Neural progenitor cell (in vitro differentiated cells): ENCODE data around the gene WDR1. TPM values are rescaled to one million over a fixed set of nuclear protein-coding genes. Genes with fewer than 3 reads are reported as not detected.

ENCODE experiments used
- DNase-seq: peaks from one replicate; pipeline ENCODE4 v3.0.0-alpha.2; 2016; ENCODE audit warnings: low spot score
- H2AFZ ChIP-seq: fragments of 200-600 bp; sonication (generic); replicated peaks from 2 replicates; pipeline ENCODE4 v1.6.1; 2016; ENCODE audit warnings: antibody characterized with exemption
- H3F3A ChIP-seq: fragments of 200-600 bp; sonication (generic); 2 replicates; pipeline ENCODE4 v1.6.1; 2016; ENCODE audit warnings: antibody characterized with exemption, low read depth
- H3K27ac ChIP-seq: fragments of 200-600 bp; sonication (generic); 2 replicates; pipeline ENCODE4 v1.5.1; 2016; ENCODE audit warnings: mild to moderate bottlenecking
- H3K27me3 ChIP-seq: fragments of 200-600 bp; sonication (generic); 2 replicates; pipeline ENCODE4 v1.6.1; 2016; ENCODE audit warnings: mild to moderate bottlenecking, moderate library complexity
- H3K36me3 ChIP-seq: fragments of 200-600 bp; sonication (generic); 2 replicates; pipeline ENCODE4 v1.5.1; 2016
- H3K4me1 ChIP-seq: fragments of 200-600 bp; sonication (generic); 2 replicates; pipeline ENCODE4 v1.6.1; 2016; ENCODE audit warnings: mixed run types
- H3K4me2 ChIP-seq: fragments of 200-600 bp; sonication (generic); 2 replicates; pipeline ENCODE4 v1.6.1; 2016
- H3K4me3 ChIP-seq: fragments of 200-600 bp; sonication (generic); 2 replicates; pipeline ENCODE4 v1.5.1; 2016
- H3K79me2 ChIP-seq: fragments of 200-600 bp; sonication (generic); 2 replicates; pipeline ENCODE4 v1.6.1; 2016; ENCODE audit warnings: low read depth
- H3K9ac ChIP-seq: fragments of 200-600 bp; sonication (generic); 2 replicates; pipeline ENCODE4 v1.6.1; 2016
- H3K9me3 ChIP-seq: fragments of 200-600 bp; sonication (generic); 2 replicates; pipeline ENCODE4 v1.5.1; 2016; ENCODE audit warnings: low read depth
- H4K20me1 ChIP-seq: fragments of 200-600 bp; sonication (generic); 2 replicates; pipeline ENCODE4 v1.6.1; 2016; ENCODE audit warnings: low read depth
- H3K27ac Mint-ChIP-seq: 3 replicates; pipeline ENCODE4 v1.8.0; 2021; ENCODE audit warnings: mixed read lengths
- H3K27me3 Mint-ChIP-seq: 2 replicates; pipeline ENCODE4 v1.8.0; 2022; ENCODE audit warnings: low read depth, mild to moderate bottlenecking, inconsistent platforms, moderate library complexity, mixed read lengths; ENCODE audit not compliant: insufficient read depth
- H3K36me3 Mint-ChIP-seq: 3 replicates; pipeline ENCODE4 v1.8.0; 2021; ENCODE audit warnings: mixed read lengths
- H3K4me1 Mint-ChIP-seq: 3 replicates; pipeline ENCODE4 v1.8.0; 2021; ENCODE audit warnings: mixed read lengths
- H3K4me3 Mint-ChIP-seq: 3 replicates; pipeline ENCODE4 v1.8.0; 2021; ENCODE audit warnings: mild to moderate bottlenecking, moderate library complexity, mixed read lengths
- H3K9me3 Mint-ChIP-seq: 3 replicates; pipeline ENCODE4 v1.8.0; 2020; ENCODE audit warnings: mixed read lengths
- EZH2 ChIP-seq: fragments of 200-600 bp; sonication (generic); IDR thresholded peaks from 2 replicates; pipeline ENCODE4 v1.6.1; 2017; ENCODE audit warnings: antibody characterized with exemption, mild to moderate bottlenecking, moderate library complexity
- EZH2phosphoT487 ChIP-seq: fragments of 200-600 bp; sonication (generic); IDR thresholded peaks from 2 replicates; pipeline ENCODE4 v1.6.1; 2017; ENCODE audit warnings: antibody characterized with exemption
- total RNA-seq: library from RNA; depleted of rRNA; stranded (reverse); fragments of >200 nt; gene quantifications from 2 replicates; pipeline ENCODE4 v1.2.3, GENCODE V29; 2015; ENCODE audit warnings: low replicate concordance
- TF ChIP-seq, protein P1 (sequence below): fragments of 200-600 bp; sonication (generic); IDR thresholded peaks from 2 replicates; pipeline ENCODE4 v1.5.1; 2017; ENCODE audit warnings: antibody characterized with exemption, mild to moderate bottlenecking

Gene WDR1
- total RNA-seq, 1 donor from 2014 or later: 83.1 TPM

DNA sequence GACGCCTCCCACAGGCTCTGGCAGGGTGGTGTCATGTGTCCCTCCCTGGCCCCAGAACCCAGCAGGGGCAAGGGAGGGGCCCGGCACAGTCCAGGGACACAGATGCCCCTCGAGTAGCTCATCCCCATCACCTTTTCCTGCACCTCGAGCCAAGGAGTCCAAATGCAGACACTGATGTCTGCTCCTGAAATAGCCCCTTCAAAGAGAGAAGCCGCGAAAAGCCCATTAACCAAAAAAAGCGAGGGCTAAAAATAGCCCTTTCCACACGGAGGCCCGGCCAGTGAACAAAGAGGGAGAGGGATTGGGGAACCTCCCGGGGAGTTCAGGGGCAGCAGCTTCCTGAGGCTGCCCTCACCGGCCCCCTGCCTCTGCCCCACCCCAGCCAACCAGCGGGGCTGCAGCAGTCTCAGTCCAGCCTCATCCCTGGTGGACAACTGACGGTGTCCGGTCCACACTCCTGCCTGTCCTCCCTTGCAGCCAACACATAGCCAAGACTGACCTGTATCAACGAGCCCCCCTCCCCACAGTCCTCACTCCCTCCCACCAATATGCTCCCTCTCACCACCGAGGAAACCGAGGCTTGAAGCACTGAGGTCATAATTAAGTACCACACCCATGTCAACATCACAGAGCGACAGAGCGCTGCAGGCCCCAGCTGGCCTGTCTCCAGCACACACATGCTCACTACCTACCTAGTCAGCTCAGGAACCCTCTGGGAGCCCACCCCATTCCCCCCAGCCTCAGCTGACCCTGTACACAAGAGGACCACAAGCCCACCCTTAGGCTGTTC, 23.9 kb downstream of the WDR1 start:
- Histone ChIP-seq H3K27ac (no peak overlapping the region), H3K27me3 (no peaks in the 10 kb centered on the region), H3K4me2 (peak overlapping the region; percentile 28), H3K36me3 (no peaks in the 10 kb centered on the region), H2AFZ (no peak overlapping the region), H3K79me2 (peaks cover 74% of the 10 kb centered on the region), H3K9me3 (no peaks in the 10 kb centered on the region), H3K4me3 (no peak overlapping the region), H4K20me1 (peaks cover 50% of the 10 kb centered on the region), H3F3A (no peaks in the 10 kb centered on the region), H3K9ac (no peak overlapping the region), H3K4me1 (peaks cover 16% of the 10 kb centered on the region)
- peaks cover 35% of the 10 kb centered on the region for H3K36me3 Mint-ChIP-seq
- H3K4me3 Mint-ChIP-seq: no peak overlapping the region
- TF ChIP-seq EZH2 (no peak), EZH2phosphoT487 (no peak)
- TF ChIP-seq, protein P1, sequence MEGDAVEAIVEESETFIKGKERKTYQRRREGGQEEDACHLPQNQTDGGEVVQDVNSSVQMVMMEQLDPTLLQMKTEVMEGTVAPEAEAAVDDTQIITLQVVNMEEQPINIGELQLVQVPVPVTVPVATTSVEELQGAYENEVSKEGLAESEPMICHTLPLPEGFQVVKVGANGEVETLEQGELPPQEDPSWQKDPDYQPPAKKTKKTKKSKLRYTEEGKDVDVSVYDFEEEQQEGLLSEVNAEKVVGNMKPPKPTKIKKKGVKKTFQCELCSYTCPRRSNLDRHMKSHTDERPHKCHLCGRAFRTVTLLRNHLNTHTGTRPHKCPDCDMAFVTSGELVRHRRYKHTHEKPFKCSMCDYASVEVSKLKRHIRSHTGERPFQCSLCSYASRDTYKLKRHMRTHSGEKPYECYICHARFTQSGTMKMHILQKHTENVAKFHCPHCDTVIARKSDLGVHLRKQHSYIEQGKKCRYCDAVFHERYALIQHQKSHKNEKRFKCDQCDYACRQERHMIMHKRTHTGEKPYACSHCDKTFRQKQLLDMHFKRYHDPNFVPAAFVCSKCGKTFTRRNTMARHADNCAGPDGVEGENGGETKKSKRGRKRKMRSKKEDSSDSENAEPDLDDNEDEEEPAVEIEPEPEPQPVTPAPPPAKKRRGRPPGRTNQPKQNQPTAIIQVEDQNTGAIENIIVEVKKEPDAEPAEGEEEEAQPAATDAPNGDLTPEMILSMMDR: no peak
- H3K27ac Mint-ChIP-seq: peak overlapping the region; percentile 95
- H3K27me3 Mint-ChIP-seq: no peaks in the 10 kb centered on the region
- no peaks in the 10 kb centered on the region for H3K9me3 Mint-ChIP-seq
- peaks cover 21% of the 10 kb centered on the region for H3K4me1 Mint-ChIP-seq
- peak; percentile 29 for DNase-seq

DNA sequence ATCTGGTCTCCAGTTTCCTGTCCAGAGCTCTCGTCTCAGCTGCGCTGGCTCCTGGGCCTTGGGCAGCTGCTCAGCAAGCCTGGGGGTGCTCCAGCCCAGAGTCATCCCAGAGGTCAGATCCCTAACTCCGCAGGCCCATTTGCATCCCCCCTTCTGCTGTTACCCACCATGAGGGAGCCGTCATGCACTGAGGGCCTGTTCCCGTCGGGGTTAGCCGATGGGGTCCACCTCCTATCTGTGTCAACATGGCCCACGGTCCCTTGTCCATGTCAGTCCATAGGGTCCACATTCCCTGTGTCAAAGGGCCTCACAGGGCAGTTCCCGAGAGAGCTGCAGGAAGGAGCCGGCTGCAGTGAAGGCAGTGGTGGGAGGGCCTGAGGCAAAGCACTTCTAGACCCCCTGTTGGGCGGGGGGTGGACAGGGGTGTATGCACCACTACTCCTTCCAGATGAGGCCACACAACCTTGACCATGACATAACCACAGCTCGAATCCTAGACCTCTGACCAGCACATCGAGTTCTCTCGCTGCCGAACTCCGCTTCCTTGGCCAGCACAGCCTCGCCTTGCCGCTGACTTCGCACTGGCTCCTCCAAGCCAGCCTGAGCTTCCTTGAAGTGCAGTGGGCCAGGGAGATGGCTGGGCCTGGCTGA, 24.9 kb downstream of the WDR1 start:
- Histone ChIP-seq H3K36me3 (no peaks in the 10 kb centered on the region), H3K9ac (no peak overlapping the region), H3K4me2 (no peak overlapping the region), H3K4me3 (no peak overlapping the region), H3K4me1 (peaks cover 16% of the 10 kb centered on the region), H3F3A (no peaks in the 10 kb centered on the region), H4K20me1 (peaks cover 43% of the 10 kb centered on the region), H3K9me3 (no peaks in the 10 kb centered on the region), H3K27ac (no peak overlapping the region), H3K27me3 (no peaks in the 10 kb centered on the region), H2AFZ (no peak overlapping the region), H3K79me2 (peaks cover 66% of the 10 kb centered on the region)
- no peaks in the 10 kb centered on the region for H3K27me3 Mint-ChIP-seq
- H3K36me3 Mint-ChIP-seq: peaks cover 35% of the 10 kb centered on the region
- peaks cover 21% of the 10 kb centered on the region for H3K4me1 Mint-ChIP-seq
- H3K4me3 Mint-ChIP-seq: no peak overlapping the region
- no peak overlapping the region for H3K27ac Mint-ChIP-seq
- TF ChIP-seq EZH2phosphoT487: no peak
- no peaks in the 10 kb centered on the region for H3K9me3 Mint-ChIP-seq
- no peak for DNase-seq

DNA sequence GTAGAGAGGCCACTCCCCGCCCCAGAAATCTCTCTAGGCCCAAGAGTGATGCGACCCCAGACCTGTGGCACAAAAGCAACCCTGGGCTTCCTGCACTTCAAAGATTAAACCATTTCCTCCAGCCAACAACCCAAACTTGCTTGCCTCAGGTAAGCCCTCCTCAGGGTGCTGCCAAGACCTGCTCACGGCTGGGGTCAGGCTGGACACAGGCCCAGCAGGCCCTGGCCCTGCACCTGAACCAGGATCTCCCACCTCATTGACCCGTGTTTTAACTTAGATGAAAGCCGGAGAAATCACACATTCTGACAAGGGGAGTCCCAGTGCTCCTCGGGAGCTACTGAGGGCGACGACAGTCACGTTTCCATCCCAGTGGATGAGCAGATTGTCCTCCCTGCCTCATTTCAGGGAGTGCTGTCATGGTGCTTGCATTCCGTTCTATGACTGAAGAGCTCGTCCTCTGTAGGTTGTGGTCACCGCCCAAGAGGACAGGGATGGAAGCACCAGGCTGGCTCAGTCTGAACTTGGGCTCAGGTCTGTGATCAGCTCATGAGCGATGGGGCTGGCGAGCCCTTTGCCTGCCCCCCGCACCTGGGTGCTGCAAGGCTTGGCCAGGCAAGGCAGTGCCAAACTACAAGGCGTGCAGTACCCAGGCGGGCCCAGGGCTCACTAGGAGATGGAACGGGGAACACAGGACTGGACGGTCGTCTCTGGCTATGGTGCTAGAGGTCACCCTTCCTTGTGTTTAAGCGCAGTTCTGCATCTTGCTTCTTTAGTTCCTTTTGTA, 25.9 kb downstream of the WDR1 start:
- Histone ChIP-seq H3K4me1 (peaks cover 16% of the 10 kb centered on the region), H3K9me3 (no peaks in the 10 kb centered on the region), H3K4me2 (no peak overlapping the region), H2AFZ (no peak overlapping the region), H3K27ac (no peak overlapping the region), H3K4me3 (no peak overlapping the region), H3K79me2 (peaks cover 66% of the 10 kb centered on the region), H3K36me3 (no peaks in the 10 kb centered on the region), H3F3A (no peaks in the 10 kb centered on the region), H3K27me3 (no peaks in the 10 kb centered on the region), H4K20me1 (peaks cover 41% of the 10 kb centered on the region), H3K9ac (no peak overlapping the region)
- H3K9me3 Mint-ChIP-seq: no peaks in the 10 kb centered on the region
- H3K36me3 Mint-ChIP-seq: peaks cover 38% of the 10 kb centered on the region
- no peaks in the 10 kb centered on the region for H3K27me3 Mint-ChIP-seq
- DNase-seq: no peak
- no peak overlapping the region for H3K4me3 Mint-ChIP-seq
- TF ChIP-seq, protein P1: no peak
- no peak for TF ChIP-seq EZH2
- TF ChIP-seq EZH2phosphoT487: no peak
- peaks cover 21% of the 10 kb centered on the region for H3K4me1 Mint-ChIP-seq
- no peak overlapping the region for H3K27ac Mint-ChIP-seq
